H1 (cell line): ENCODE data around the gene NOTCH4. TPM values are rescaled to one million over a fixed set of nuclear protein-coding genes. Genes with fewer than 3 reads are reported as not detected.
A peak's percentile ranks its signal among the peaks of the same experiment; 100 is the strongest.

ENCODE experiments used
- CTCF ChIA-PET: fragments of 300-600 bp; sonication (Branson Sonifier 250); formaldehyde crosslinking; loops from one replicate; lab custom pipeline; 2021; ENCODE audit not compliant: partially characterized antibody; lab: Charles Lee
- POLR2A ChIA-PET: fragments of 300-600 bp; sonication (Branson Sonifier 250); formaldehyde crosslinking; loops from one replicate; lab custom pipeline; 2021; ENCODE audit warnings: inconsistent platforms; ENCODE audit not compliant: partially characterized antibody; lab: Charles Lee
- DNase-seq, 2 experiments: peaks; one replicate each; pipeline versions ENCODE4 v3.0.0 to v3.0.0-alpha.2; 2010 to 2022; ENCODE audit warnings: low spot score in 2 of 2, low read depth in 1 of 2, mixed read lengths in 1 of 2
- FAIRE-seq: peaks from 2 replicates; lab custom pipeline; 2011; peaks lifted over from hg19 to GRCh38; lab: Jason Lieb, UNC
- H2AFZ ChIP-seq: 2 replicates; pipeline ENCODE4 v1.8.1; 2012; ENCODE audit warnings: low read length, inconsistent platforms
- H2AK5ac ChIP-seq: 2 replicates; pipeline ENCODE4 v1.6.1; 2013; ENCODE audit warnings: low read depth, low read length
- H2BK120ac ChIP-seq: replicated peaks from 2 replicates; pipeline ENCODE3; 2013; ENCODE audit warnings: low read depth, low read length, inconsistent platforms
- H2BK12ac ChIP-seq: 2 replicates; pipeline ENCODE4 v1.6.1; 2013; ENCODE audit warnings: low read depth, low read length
- H2BK15ac ChIP-seq: 2 replicates; pipeline ENCODE4 v1.6.1; 2013; ENCODE audit warnings: low read length
- H2BK20ac ChIP-seq: 2 replicates; pipeline ENCODE4 v1.6.1; 2013; ENCODE audit warnings: low read length
- H2BK5ac ChIP-seq: 2 replicates; pipeline ENCODE4 v1.6.1; 2013; ENCODE audit warnings: low read depth, low read length
- H3K14ac ChIP-seq: 2 replicates; pipeline ENCODE4 v1.6.1; 2013; ENCODE audit warnings: inconsistent platforms; ENCODE audit not compliant: insufficient read length
- H3K18ac ChIP-seq: 2 replicates; pipeline ENCODE4 v1.6.1; 2013; ENCODE audit warnings: low read length; ENCODE audit errors: extremely low read depth
- H3K23ac ChIP-seq: 2 replicates; pipeline ENCODE4 v1.6.1; 2013; ENCODE audit warnings: inconsistent platforms; ENCODE audit not compliant: insufficient read length
- H3K23me2 ChIP-seq: 2 replicates; pipeline ENCODE4 v1.6.1; 2013; ENCODE audit warnings: low read depth, low read length
- H3K27ac ChIP-seq: 2 replicates; pipeline ENCODE4 v1.6.1; 2011; ENCODE audit warnings: low read depth, low read length, inconsistent platforms
- H3K27me3 ChIP-seq, 4 experiments: replicated peaks in 1 of 4; 1 replicate in 1 of 4; 2 replicates in 3 of 4; pipeline versions ENCODE4 v1.6.1 to v1.8.1; 2011 to 2013; ENCODE audit warnings: low read length in 3 of 4, mild to moderate bottlenecking in 3 of 4, inconsistent platforms in 2 of 4, mixed read lengths in 2 of 4, moderate library complexity in 1 of 4; ENCODE audit not compliant: control insufficient read depth in 3 of 4, insufficient read depth in 3 of 4; ENCODE audit errors: extremely low read depth in 1 of 4
- H3K36me3 ChIP-seq, 4 experiments: 2 replicates each; pipeline versions ENCODE4 v1.6.1 to v1.8.1; 2011 to 2013; ENCODE audit warnings: mild to moderate bottlenecking in 4 of 4, low read length in 3 of 4, moderate library complexity in 2 of 4, control low read depth in 1 of 4, inconsistent platforms in 1 of 4; ENCODE audit not compliant: insufficient read depth in 4 of 4, control insufficient read depth in 2 of 4
- H3K4ac ChIP-seq: replicated peaks from 2 replicates; pipeline ENCODE3; 2013; ENCODE audit warnings: low read length, low read depth, mixed read lengths, inconsistent platforms; ENCODE audit not compliant: insufficient read length
- H3K4me1 ChIP-seq, 4 experiments: replicated peaks in 1 of 4; 1 replicate in 1 of 4; 2 replicates in 3 of 4; pipeline versions ENCODE4 v1.6.1 to v1.8.1; 2011 to 2013; ENCODE audit warnings: low read length in 3 of 4, inconsistent platforms in 2 of 4, mixed read lengths in 1 of 4; ENCODE audit not compliant: insufficient read depth in 4 of 4, control insufficient read depth in 3 of 4
- H3K4me2 ChIP-seq, 2 experiments: 2 replicates each; pipeline versions ENCODE4 v1.6.1 to v1.8.1; 2011 to 2013; ENCODE audit warnings: low read depth in 2 of 2, low read length in 2 of 2, control low read depth in 1 of 2, inconsistent platforms in 1 of 2, mild to moderate bottlenecking in 1 of 2; ENCODE audit not compliant: insufficient read depth in 1 of 2
- H3K4me3 ChIP-seq, 4 experiments: fragments of 200-600, 300-600 bp in 1 of 4; sonication (generic), shearing (Covaris generic), sonication (Bioruptor Twin) in 1 of 4; 2 replicates each; pipeline versions ENCODE4 v1.5.1 to v1.8.1; 2011 to 2016; ENCODE audit warnings: low read length in 4 of 4, low read depth in 3 of 4, control low read depth in 2 of 4, inconsistent platforms in 2 of 4, mild to moderate bottlenecking in 2 of 4, mixed read lengths in 1 of 4, moderate library complexity in 1 of 4; ENCODE audit not compliant: insufficient read depth in 2 of 4; ENCODE audit errors: extremely low read depth in 1 of 4
- H3K56ac ChIP-seq: replicated peaks from 2 replicates; pipeline ENCODE3; 2013; ENCODE audit warnings: low read depth, mild to moderate bottlenecking, mixed read lengths, low read length, inconsistent platforms; ENCODE audit not compliant: insufficient read length
- H3K79me1 ChIP-seq: 2 replicates; pipeline ENCODE4 v1.6.1; 2013; ENCODE audit warnings: low read depth, low read length, control low read depth
- H3K79me2 ChIP-seq, 2 experiments: 2 replicates each; pipeline versions ENCODE4 v1.6.1 to v1.8.1; 2012 to 2013; ENCODE audit warnings: low read length in 2 of 2, mild to moderate bottlenecking in 2 of 2, inconsistent platforms in 1 of 2; ENCODE audit not compliant: insufficient read depth in 2 of 2, control insufficient read depth in 1 of 2
- H3K9ac ChIP-seq, 4 experiments: replicated peaks in 1 of 4; 1 replicate in 1 of 4; 2 replicates in 3 of 4; pipeline versions ENCODE4 v1.6.1 to v1.8.1; 2011 to 2013; ENCODE audit warnings: low read depth in 3 of 4, low read length in 3 of 4, control low read depth in 2 of 4, mild to moderate bottlenecking in 2 of 4, moderate library complexity in 2 of 4, inconsistent platforms in 1 of 4; ENCODE audit errors: extremely low read depth in 1 of 4
- H3K9me3 ChIP-seq, 2 experiments: 2 replicates each; pipeline versions ENCODE4 v1.6.1 to v1.8.1; 2012 to 2013; ENCODE audit warnings: mild to moderate bottlenecking in 2 of 2, moderate library complexity in 2 of 2, control low read depth in 1 of 2, inconsistent platforms in 1 of 2, low read depth in 1 of 2, low read length in 1 of 2, mixed read lengths in 1 of 2; ENCODE audit not compliant: insufficient read depth in 2 of 2
- H4K20me1 ChIP-seq, 2 experiments: replicated peaks in 1 of 2; 2 replicates each; pipeline versions ENCODE3 to v1.8.1; 2011 to 2013; ENCODE audit warnings: inconsistent platforms in 2 of 2, low read length in 2 of 2, mild to moderate bottlenecking in 1 of 2; ENCODE audit not compliant: insufficient read depth in 2 of 2, control insufficient read depth in 1 of 2
- H4K5ac ChIP-seq: 2 replicates; pipeline ENCODE4 v1.6.1; 2013; ENCODE audit warnings: low read length, low read depth, mixed read lengths, inconsistent platforms; ENCODE audit not compliant: insufficient read length
- H4K8ac ChIP-seq: 2 replicates; pipeline ENCODE4 v1.8.0; 2013; ENCODE audit warnings: mild to moderate bottlenecking, moderate library complexity, low read length, inconsistent platforms; ENCODE audit not compliant: insufficient read depth; ENCODE audit errors: extremely low read depth
- H4K91ac ChIP-seq: replicated peaks from 2 replicates; pipeline ENCODE3; 2013; ENCODE audit warnings: low read length, mixed read lengths, inconsistent platforms; ENCODE audit not compliant: insufficient read length
- HDAC2 ChIP-seq, 2 experiments: fragments of 300-600 bp in 1 of 2; sonication (generic) in 1 of 2; IDR thresholded peaks; 2 replicates each; pipeline ENCODE4 v1.6.1; 2011 to 2012; ENCODE audit warnings: low read depth in 2 of 2, low read length in 2 of 2, mild to moderate bottlenecking in 2 of 2, moderate library complexity in 2 of 2, borderline replicate concordance in 1 of 2, inconsistent platforms in 1 of 2
- SAP30 ChIP-seq: fragments of 300-600 bp; sonication (generic); IDR thresholded peaks from 2 replicates; pipeline ENCODE4 v1.7.1; 2012; ENCODE audit warnings: low read length, moderate library complexity, mild to moderate bottlenecking, inconsistent platforms; ENCODE audit not compliant: insufficient read depth, insufficient replicate concordance
- WGBS, 2 experiments: shearing (Covaris generic) in 1 of 2; methylation state at CpG; one replicate each; pipeline versions ENCODE4 v1.1.6 to v1.1.7; 2013 to 2015; ENCODE audit warnings: low lambda C conversion rate in 2 of 2, mixed read lengths in 2 of 2, inconsistent platforms in 1 of 2, low coverage in 1 of 2, missing lambda C conversion rate in 1 of 2; ENCODE audit not compliant: insufficient replicate concordance in 2 of 2, insufficient coverage in 1 of 2, insufficient read length in 1 of 2; ENCODE audit errors: extremely low coverage in 1 of 2, missing lambda C conversion rate in 1 of 2; 5-methylcytosine and 5-hydroxymethylcytosine counted together
- polyA plus RNA-seq, 7 experiments: library from polyadenylated mRNA; depleted of rRNA in 3 of 7; stranded (reverse) in 5 of 7; unstranded in 2 of 7; fragments of >200 nt in 5 of 7; fragments of 200-250 nt in 2 of 7; gene quantifications; 1 replicate in 5 of 7; 2 replicates in 1 of 7; 4 replicates in 1 of 7; pipeline versions ENCODE4 v1.2.1 to v1.2.3, GENCODE V29; 2011 to 2013; ENCODE audit warnings: missing spikeins in 2 of 7, mixed read lengths in 2 of 7
- total RNA-seq: library from RNA; stranded (reverse); fragmentation: NEBNext Ultra II Directional; extraction: Animal tissue kit (Norgen Biotek cat#: 25700); gene quantifications from 2 replicates; pipeline ENCODE4 v1.2.1, GENCODE V29; 2021
- TF ChIP-seq, protein P1 (sequence below), 3 experiments: IDR thresholded peaks; 1 replicate in 2 of 3; 2 replicates in 1 of 3; pipeline versions ENCODE4 v1.5.1 to v1.6.1; 2011; ENCODE audit warnings: low read length in 3 of 3, mild to moderate bottlenecking in 3 of 3, inconsistent platforms in 2 of 3, low read depth in 1 of 3, moderate library complexity in 1 of 3; ENCODE audit not compliant: insufficient read depth in 1 of 3; ENCODE audit errors: control extremely low read depth in 1 of 3
- TF ChIP-seq, protein P2 (sequence below): IDR thresholded peaks from 2 replicates; pipeline ENCODE4 v1.6.1; 2012; ENCODE audit warnings: low read length, inconsistent platforms

The NOTCH4 gene
- total and polyA plus RNA-seq, 2 of the 8 experiments (the other 6 are each of a cell fraction or from before 2014, with no cell fraction given) = 1.9 to 2.8 TPM

DNA sequence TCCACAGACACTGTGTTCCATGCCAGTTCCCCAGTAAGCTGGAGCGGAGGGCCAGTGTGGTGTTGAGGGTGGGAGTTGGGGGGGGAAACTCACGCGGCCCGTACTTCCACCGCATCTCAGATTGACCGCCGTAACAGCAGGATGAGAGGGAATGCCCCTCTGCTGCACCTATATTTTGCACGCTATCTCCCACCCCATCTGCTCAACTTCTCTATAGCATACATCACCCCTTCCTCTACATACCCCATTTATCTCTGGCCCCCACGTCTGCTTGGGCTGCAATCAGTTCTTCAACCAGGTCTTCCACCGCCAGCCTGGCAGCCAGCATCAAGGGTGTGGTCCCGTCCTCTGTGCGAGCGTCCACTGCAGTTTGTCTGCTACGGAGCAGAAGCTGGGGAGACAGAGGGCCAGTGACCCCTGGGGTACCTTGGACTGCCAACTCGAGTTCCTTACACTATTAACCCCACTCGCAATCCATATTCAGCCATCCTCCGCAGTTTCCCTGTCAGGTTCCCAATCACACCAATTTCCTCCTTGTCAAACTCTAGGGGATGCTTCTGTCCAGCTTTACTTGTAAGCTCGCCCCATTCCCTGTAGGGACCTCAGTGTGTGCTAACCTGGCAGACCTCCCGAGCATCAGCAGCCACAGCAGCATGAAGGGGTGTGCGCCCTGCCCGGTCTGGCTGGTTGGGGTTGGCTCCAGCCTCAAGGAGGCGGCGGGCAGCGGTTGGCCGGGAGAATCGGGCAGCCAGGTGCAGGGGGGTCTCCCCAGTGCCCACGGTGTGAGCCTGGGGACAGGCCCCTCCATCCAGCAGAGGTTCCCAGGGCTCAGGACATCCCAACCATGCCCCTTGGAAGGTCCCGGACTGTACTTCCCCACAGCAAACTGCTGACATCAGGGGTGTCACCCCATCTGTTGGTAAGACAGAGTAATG lies 26.9 kb downstream of the NOTCH4 start:
- DNase-seq (peak in 1 of 2 experiments; percentile 58), FAIRE-seq (no peak)
- H3K36me3 ChIP-seq = no peaks in the 10 kb centered on the region
- H3K79me2 ChIP-seq = no peaks in the 10 kb centered on the region
- H3K9ac ChIP-seq = peak overlapping the region in 3 of 4 experiments; percentile 67 to 98 (median 94); a peak in 6 of 7 replicates
- H2BK15ac ChIP-seq = peak overlapping the region; percentile 89; the same call in 1 of the 2 replicates
- peak overlapping the region; percentile 40; the same call in 1 of the 2 replicates for H2BK20ac ChIP-seq
- H2BK12ac ChIP-seq = peak overlapping the region; percentile 94
- H3K27ac ChIP-seq = peak overlapping the region; percentile 96
- H4K5ac ChIP-seq = peak overlapping the region; percentile 90
- peak overlapping the region; percentile 71 for H4K91ac ChIP-seq
- H3K23me2 ChIP-seq = peaks cover 7% of the 10 kb centered on the region; the same call in 1 of the 2 replicates
- no peaks in the 10 kb centered on the region for H3K9me3 ChIP-seq
- no peak overlapping the region for H3K4ac ChIP-seq
- H3K56ac ChIP-seq = no peak overlapping the region
- H2AK5ac ChIP-seq = 0 out of 2 replicates have a peak overlapping the region, but pooled peaks have one; percentile 1
- H3K79me1 ChIP-seq = no peaks in the 10 kb centered on the region; the same call in 1 of the 2 replicates
- CTCF ChIA-PET = interaction anchor here (0.8 to 2.6 kb wide), 6 partner anchors 8 to 78 kb away, joined by 3 to 9 read pairs (median 4); partner anchors contain the start of gene NOTCH4
- no peak overlapping the region for H3K23ac ChIP-seq
- H3K14ac ChIP-seq = no peak overlapping the region
- H3K4me2 ChIP-seq = peak overlapping the region; percentile 89 to 97
- H2BK120ac ChIP-seq = peak overlapping the region; percentile 69
- peaks cover 8 to 29% (median 16%) of the 10 kb centered on the region in 4 experiments for H3K4me1 ChIP-seq
- H4K8ac ChIP-seq = peak overlapping the region; percentile 95
- WGBS, 2 experiments = 50% methylated on average over 27 of the region's 28 CpGs; no CpG with 5 or more reads in 1 of the 2 experiments
- H2AFZ ChIP-seq = no peak overlapping the region; the same call in 1 of the 2 replicates
- peak overlapping the region; percentile 98; the same call in 1 of the 2 replicates for H2BK5ac ChIP-seq
- H4K20me1 ChIP-seq = no peaks in the 10 kb centered on the region
- POLR2A ChIA-PET = interaction anchor here (0.5 to 13.3 kb wide), 7 partner anchors 9 to 91 kb away, joined by 3 to 194 read pairs (median 4); partner anchors contain the start of genes AGPAT1, PRRT1 and RNF5
- no peaks in the 10 kb centered on the region for H3K27me3 ChIP-seq
- H3K4me3 ChIP-seq = peak overlapping the region; percentile 66 to 97 (median 82)
- H3K18ac ChIP-seq = peak overlapping the region; percentile 82
- TF ChIP-seq, protein P1, sequence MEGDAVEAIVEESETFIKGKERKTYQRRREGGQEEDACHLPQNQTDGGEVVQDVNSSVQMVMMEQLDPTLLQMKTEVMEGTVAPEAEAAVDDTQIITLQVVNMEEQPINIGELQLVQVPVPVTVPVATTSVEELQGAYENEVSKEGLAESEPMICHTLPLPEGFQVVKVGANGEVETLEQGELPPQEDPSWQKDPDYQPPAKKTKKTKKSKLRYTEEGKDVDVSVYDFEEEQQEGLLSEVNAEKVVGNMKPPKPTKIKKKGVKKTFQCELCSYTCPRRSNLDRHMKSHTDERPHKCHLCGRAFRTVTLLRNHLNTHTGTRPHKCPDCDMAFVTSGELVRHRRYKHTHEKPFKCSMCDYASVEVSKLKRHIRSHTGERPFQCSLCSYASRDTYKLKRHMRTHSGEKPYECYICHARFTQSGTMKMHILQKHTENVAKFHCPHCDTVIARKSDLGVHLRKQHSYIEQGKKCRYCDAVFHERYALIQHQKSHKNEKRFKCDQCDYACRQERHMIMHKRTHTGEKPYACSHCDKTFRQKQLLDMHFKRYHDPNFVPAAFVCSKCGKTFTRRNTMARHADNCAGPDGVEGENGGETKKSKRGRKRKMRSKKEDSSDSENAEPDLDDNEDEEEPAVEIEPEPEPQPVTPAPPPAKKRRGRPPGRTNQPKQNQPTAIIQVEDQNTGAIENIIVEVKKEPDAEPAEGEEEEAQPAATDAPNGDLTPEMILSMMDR (IDR thresholded peaks at IDR 0.05; ENCODE audit: control extremely low read depth in 1 of 3, insufficient read depth in 1 of 3, low read depth in 1 of 3, low read length in 3 of 3) = 0 out of 4 replicates have a peak, but pooled peaks of 1 of the 3 experiments have one; percentile 2
- TF ChIP-seq SAP30 (no peak), HDAC2 (IDR thresholded peaks at IDR 0.05; ENCODE audit: borderline replicate concordance in 1 of 2, low read depth in 2 of 2, low read length in 2 of 2) (0 out of 4 replicates have a peak, but pooled peaks of 1 of the 2 experiments have one; percentile 27)
- TF ChIP-seq, protein P2, sequence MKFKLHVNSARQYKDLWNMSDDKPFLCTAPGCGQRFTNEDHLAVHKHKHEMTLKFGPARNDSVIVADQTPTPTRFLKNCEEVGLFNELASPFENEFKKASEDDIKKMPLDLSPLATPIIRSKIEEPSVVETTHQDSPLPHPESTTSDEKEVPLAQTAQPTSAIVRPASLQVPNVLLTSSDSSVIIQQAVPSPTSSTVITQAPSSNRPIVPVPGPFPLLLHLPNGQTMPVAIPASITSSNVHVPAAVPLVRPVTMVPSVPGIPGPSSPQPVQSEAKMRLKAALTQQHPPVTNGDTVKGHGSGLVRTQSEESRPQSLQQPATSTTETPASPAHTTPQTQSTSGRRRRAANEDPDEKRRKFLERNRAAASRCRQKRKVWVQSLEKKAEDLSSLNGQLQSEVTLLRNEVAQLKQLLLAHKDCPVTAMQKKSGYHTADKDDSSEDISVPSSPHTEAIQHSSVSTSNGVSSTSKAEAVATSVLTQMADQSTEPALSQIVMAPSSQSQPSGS = no peak
